Fibroblast of skin of left biceps (primary cell): Measurements from ENCODE around the gene CATSPER4.
A peak's percentile ranks its signal among the peaks of the same experiment; 100 is the strongest.

ENCODE experiments used
- DNase-seq, 2 experiments: peaks; one replicate each; pipeline ENCODE4 v3.0.0-alpha.2; 2013; ENCODE audit warnings: low read depth in 2 of 2

The CATSPER4 gene

GRCh38 chr1:26164861-26165842 is 25.2 kb upstream of the CATSPER4 start:
- DNase-seq, result no peak

- DNase-seq, result no peak
Measured at GRCh38 chr1:26166719-26167281, 23.6 kb upstream of the CATSPER4 start.

DNA sequence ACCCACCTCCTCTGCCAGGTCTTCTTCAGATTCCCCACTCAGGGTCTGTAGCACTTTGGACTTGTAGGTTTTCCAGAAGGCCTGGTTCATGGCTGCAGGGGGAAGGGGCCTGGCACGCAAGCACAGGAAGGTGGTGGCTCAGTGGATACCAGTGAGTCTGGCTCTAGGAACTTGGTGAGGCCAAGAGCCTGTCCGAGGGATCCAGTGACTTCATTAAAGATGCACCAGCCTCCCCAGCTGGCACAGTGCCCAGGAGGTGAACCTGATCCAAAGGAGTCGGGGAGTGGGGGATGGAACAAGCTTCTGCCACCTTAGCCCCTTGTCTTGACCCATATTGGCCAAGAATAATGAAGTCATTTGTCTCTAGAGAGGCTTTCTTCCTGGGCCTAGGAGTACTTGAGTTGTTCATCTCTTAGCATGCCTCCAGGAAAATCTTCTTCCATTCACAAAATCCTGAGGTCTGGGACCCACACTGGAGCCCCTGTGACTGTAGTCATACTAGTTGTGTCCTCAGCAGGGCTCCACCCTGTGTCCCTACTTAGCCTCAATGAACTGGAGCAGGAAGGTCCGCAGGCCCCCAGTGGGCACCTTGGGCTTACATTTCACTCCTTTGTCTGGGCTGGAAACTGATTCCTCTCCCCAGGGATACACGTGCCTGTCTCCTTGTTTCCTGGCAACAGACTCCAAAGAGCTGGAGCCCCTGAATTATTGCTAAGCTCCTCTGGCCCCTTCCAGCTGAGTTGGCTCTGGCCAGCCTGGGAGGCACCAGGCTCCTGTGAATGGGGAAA is 21.8 kb upstream of the CATSPER4 start, which contains the start of gene C1orf232:
Gene C1orf232, minus strand, starts transcription at position 554 of the 788 bp plus-strand sequence. Its CDS starts 464 bp downstream, at position 90.
- DNase-seq, result no peak

GRCh38 chr1:26169198-26169554 is 21.2 kb upstream of the CATSPER4 start:
- DNase-seq, result no peak

DNA sequence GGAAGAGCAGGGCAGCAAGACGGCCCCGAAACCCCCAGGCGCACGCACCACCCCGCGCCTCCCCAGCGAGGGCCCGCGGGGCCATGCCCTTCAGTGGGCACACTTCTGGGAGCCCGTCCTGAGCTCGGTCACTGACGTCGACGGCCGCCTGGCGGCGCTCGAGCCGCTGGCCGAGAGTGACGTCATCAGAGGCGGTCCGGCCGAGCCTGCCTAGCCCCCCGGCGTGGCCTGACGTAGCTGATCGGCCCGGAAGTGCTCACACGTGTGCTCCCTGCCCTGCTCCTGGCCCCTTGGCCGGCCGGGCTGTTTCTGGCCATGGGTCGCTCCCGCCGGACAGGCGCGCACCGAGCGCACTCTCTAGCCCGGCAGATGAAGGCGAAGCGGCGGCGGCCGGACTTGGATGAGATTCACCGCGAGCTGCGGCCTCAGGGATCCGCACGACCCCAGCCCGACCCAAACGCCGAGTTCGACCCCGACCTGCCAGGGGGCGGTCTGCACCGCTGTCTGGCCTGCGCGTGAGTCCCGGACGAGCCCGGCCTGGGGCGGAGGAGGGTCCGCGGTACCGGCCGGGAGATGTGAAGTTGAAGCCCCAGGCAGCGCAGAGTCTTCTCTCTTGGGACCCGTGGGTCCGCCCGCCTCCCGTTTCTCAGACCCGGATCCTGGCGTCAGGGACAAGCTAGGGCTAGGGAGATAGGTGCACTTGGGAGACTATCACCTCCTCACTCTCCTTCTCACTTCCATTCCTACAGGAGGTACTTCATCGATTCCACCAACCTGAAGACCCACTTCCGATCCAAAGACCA is 20.5 kb upstream of the CATSPER4 start, which contains the start of gene ZNF593:
Gene ZNF593, plus strand, starts transcription at position 240 of the 803 bp plus-strand sequence. Its CDS starts 76 bp downstream, at position 316.
- DNase-seq, result peak; percentile 60 to 63

DNA sequence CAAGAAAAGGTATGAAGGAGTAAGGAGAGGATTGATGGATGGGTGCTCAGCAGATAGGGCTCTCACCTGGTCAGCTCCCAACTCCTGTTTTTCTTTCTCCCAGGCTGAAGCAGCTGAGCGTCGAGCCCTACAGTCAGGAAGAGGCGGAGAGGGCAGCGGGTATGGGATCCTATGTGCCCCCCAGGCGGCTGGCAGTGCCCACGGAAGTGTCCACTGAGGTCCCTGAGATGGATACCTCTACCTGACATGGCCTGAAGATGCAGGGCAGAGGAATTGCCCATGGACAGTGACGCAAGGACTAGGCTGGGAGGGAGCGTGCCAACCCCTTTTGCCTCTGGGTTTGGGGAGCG is 20.0 kb upstream of the CATSPER4 start:
- no peak for DNase-seq

DNA sequence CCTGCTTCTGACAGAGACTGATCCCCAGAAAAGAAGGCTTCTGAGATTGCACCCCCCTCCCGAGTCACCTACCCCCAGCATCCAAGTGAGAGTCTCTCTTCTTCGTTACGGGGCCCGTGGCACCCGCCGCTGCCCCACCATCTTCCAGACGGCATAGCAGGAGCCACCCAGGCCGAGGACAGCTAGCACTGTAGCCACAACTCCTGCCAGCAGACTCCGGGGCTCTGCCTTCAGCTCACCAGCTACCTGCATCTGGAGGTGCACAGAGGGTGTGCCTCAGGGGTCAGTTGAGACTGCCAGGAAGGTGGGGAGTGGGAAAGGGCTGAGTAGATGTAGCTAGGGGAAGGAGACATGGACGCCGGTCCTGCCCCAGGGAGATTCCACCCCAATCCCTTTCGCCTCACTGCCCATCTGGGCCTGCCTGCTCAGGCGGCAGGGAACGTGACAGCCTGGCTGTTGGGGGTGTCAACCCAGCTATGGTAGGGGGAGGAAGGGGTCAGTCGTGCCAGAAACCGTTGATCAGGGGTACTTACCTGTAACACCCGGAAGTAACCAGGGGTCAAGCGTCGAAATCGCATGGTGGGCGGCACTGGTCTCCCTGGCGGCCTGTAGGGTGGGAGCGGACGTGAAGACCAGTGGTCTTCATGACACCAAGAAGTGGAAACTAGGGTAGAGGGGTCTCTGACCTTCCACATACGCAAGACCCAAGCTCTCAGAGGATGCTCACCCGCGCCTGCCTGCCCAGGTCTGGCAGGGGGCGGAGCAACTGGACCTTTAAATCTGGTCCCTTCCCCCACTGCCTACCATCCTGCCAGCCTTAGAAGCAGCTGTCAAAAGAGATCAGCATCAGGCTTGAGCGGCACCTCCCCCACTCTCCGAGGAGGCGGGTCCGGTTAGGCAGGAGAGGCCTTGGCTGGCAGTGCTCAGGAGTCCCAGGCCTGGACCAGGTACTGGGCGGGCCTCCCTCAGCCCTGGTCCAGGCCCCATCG is 19.0 kb upstream of the CATSPER4 start, which contains the start of gene ZNF593OS:
Gene ZNF593OS, minus strand, starts transcription at position 749 of the 989 bp plus-strand sequence. Its CDS starts 171 bp downstream, at position 578.
- DNase-seq, result no peak

DNA sequence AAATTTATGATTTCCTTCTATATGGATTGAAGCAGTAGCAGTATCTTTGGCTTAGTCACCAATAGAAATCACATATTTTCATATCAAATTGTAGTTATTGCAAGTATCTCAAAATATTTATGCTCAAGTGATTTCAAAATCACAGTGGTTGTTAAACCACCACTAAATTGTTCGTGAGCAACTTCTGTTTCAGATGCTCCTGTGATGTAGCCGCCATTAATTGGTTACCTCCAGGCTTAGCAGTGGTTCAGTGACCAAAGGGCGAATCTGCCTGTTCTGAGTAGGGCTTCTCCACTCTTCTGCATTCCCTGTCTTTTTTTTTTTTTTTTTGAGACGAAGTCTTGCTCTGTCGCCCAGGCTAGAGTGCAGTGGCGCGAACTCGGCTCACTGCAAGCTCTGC is 15.1 kb upstream of the CATSPER4 start:
- DNase-seq, result no peak

DNA sequence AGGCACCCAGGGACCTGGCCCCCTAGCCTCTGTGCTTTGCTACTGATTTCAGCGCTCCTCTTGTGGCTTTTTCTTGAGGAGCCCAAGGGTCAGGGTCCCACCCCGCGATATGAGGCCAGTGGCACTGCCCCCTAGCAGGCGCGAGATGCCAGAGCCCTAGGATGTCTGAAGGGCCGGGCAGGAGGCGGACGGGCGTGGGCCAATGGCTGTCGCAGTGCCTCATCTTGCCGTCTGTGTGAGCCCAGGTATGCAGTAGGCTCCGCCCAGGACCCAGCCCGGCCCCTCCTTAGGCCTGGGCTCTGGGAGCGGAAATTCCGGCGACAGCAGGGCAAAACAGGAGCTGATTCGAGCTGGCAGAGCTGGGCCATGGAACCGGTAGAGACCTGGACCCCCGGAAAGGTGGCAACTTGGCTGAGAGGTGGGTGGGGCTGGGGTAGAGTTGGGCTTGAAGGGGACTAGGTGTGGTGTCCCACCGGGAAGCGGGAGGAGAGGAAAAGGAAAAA is 13.2 kb upstream of the CATSPER4 start, which contains the start of gene CNKSR1:
Gene CNKSR1, plus strand, starts transcription at position 310 of the 503 bp plus-strand sequence. Its CDS starts 57 bp downstream, at position 367.
- DNase-seq, result no peak

DNA sequence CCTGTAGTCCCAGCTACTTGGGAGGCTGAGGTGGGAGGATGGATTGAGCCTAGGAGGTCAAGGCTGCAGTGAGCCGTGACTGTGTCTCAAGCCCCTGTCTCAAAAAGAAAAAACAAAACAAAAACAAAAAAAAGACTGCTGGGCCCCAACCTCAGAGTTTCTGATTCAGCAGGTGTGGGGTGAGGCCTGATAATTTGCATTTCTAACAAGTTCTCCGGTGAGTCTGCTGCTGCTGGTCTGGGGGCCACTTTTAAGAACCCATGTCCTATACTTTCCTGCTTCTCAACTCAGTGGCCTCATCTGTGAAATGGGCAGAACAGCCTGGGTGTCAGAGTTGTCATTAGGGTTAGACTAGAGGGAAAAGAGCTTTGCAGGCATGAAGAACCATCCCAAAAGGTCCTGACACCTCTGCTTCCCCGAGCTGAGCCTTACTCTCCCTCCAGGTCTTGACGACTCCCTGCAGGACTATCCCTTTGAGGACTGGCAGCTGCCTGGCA is 10.3 kb upstream of the CATSPER4 start:
- no peak for DNase-seq

DNA sequence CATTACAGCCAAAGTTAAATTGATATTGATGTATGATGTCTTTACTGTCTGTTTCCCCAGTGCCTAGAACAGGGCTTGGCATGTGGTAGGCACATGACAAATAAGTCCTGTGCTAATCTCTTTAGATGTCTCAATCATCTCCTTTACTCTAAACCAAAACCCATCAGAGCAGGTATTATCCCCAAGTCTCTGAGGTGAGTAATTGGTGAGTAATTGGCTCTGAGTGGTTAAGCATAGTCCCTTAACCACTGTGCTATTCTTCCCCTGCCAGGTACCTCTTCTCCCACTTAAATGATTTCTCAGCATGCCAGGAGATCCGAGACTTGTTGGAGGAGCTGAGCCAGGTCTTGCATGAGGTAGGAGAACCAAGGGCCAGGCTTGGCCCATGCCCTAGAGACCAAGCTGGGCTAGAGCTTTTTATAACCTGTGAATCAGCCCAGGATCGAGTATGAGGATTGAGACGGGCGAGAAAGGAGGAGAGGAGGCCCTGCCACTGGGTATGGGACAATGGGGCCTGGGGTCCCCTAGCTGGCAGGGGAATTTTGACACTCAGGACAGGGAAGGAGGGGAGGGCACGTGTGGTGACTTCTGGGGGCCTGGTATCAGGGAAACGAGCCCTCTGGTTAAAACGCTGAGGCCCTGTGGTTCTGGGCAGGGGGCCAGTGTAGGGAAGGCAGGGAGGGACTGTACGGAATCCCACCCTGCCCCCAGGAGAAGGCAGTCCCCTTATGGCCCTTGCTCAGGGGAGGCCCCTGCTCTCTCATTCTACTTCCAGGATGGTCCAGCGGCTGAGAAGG is 8.6 kb upstream of the CATSPER4 start:
- no peak for DNase-seq

- DNase-seq, result no peak
Measured at GRCh38 chr1:26182383-26182696, 8.1 kb upstream of the CATSPER4 start.

DNA sequence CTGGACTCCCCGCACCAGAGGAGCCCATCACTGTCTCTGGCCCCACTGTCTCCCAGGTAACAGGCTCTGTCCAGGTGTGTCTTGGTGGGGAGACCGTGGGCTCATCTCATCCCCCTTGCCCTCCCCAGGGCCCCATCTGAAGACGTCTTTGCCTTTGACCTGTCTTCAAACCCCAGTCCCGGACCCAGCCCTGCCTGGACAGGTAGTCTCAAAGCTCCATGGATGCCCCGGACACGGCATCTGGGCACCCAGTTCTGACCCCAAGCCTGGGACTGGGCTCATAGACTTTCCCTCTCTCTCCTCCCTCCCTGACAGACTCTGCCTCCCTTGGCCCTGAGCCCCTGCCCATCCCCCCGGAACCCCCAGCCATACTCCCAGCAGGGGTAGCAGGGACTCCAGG is 6.3 kb upstream of the CATSPER4 start:
- no peak for DNase-seq

- DNase-seq, result no peak
Measured at GRCh38 chr1:26184883-26185282, 5.5 kb upstream of the CATSPER4 start.

GRCh38 chr1:26187882-26188281 is 2.5 kb upstream of the CATSPER4 start:
- no peak for DNase-seq

GRCh38 chr1:26188477-26188876 is 1.9 kb upstream of the CATSPER4 start:
- DNase-seq, result no peak

GRCh38 chr1:26189331-26189730 is 1.1 kb upstream of the CATSPER4 start:
- DNase-seq, result no peak

- no peak for DNase-seq
Measured at GRCh38 chr1:26189751-26190275, 589 bp upstream of the CATSPER4 start.

- DNase-seq, result no peak
Measured at GRCh38 chr1:26191739-26192138, 1.3 kb downstream of the CATSPER4 start.
